Measurements from ENCODE around the gene SH3RF2. TPM values are rescaled to one million over a fixed set of nuclear protein-coding genes. Genes with fewer than 3 reads are reported as not detected.
"Not testable (repeated sequence)": the region's sequence is repeated elsewhere in the genome, so short reads cannot be mapped to it uniquely, and the experiment has no call there.

SH3RF2 gene
- total RNA-seq, 1 donor from 2014 or later: not detected

- TF ChIP-seq CTCF (IDR thresholded peaks at IDR 0.05; ENCODE audit: partially characterized antibody, unreplicated experiment): no peak
- Mint-ChIP-seq H3K4me3 (ENCODE audit: unreplicated experiment) (no peak overlapping the region), H3K27ac (ENCODE audit: unreplicated experiment) (no peak overlapping the region), H3K27me3 (ENCODE audit: unreplicated experiment) (no peaks in the 10 kb centered on the region), H3K36me3 (ENCODE audit: unreplicated experiment) (no peaks in the 10 kb centered on the region), H3K4me1 (ENCODE audit: low read depth, unreplicated experiment) (no peaks in the 10 kb centered on the region), H3K9me3 (ENCODE audit: unreplicated experiment) (peaks cover 1% of the 10 kb centered on the region)
- DNase-seq: no peak
These were observed 24.6 kb downstream of the SH3RF2 start for GRCh38 chr5:145960848-145961600.

- Mint-ChIP-seq H3K27ac (ENCODE audit: unreplicated experiment) (no peak overlapping the region), H3K4me3 (ENCODE audit: unreplicated experiment) (no peak overlapping the region), H3K27me3 (ENCODE audit: unreplicated experiment) (no peaks in the 10 kb centered on the region), H3K9me3 (ENCODE audit: unreplicated experiment) (peaks cover 1% of the 10 kb centered on the region), H3K4me1 (ENCODE audit: low read depth, unreplicated experiment) (no peaks in the 10 kb centered on the region), H3K36me3 (ENCODE audit: unreplicated experiment) (no peaks in the 10 kb centered on the region)
- TF ChIP-seq CTCF (IDR thresholded peaks at IDR 0.05; ENCODE audit: partially characterized antibody, unreplicated experiment): no peak
- DNase-seq: no peak
These were observed 25.6 kb downstream of the SH3RF2 start for GRCh38 chr5:145962001-145962400.

GRCh38 chr5:145964008-145964407, 27.6 kb downstream of the SH3RF2 start:
- H3K4me3 Mint-ChIP-seq (ENCODE audit: unreplicated experiment); H3K4me1 Mint-ChIP-seq (ENCODE audit: low read depth, unreplicated experiment); H3K27ac Mint-ChIP-seq (ENCODE audit: unreplicated experiment); H3K27me3 Mint-ChIP-seq (ENCODE audit: unreplicated experiment); DNase-seq; H3K36me3 Mint-ChIP-seq (ENCODE audit: unreplicated experiment); H3K9me3 Mint-ChIP-seq (ENCODE audit: unreplicated experiment): not testable (repeated sequence)

GRCh38 chr5:145965804-145966203, 29.4 kb downstream of the SH3RF2 start:
- Mint-ChIP-seq H3K4me3 (ENCODE audit: unreplicated experiment) (no peak overlapping the region), H3K4me1 (ENCODE audit: low read depth, unreplicated experiment) (no peaks in the 10 kb centered on the region), H3K27me3 (ENCODE audit: unreplicated experiment) (no peaks in the 10 kb centered on the region), H3K27ac (ENCODE audit: unreplicated experiment) (no peak overlapping the region), H3K9me3 (ENCODE audit: unreplicated experiment) (peaks cover 1% of the 10 kb centered on the region), H3K36me3 (ENCODE audit: unreplicated experiment) (no peaks in the 10 kb centered on the region)
- TF ChIP-seq CTCF (IDR thresholded peaks at IDR 0.05; ENCODE audit: partially characterized antibody, unreplicated experiment): no peak
- DNase-seq: no peak

- H3K27me3 Mint-ChIP-seq (ENCODE audit: unreplicated experiment): no peaks in the 10 kb centered on the region
- H3K9me3 Mint-ChIP-seq (ENCODE audit: unreplicated experiment): peaks cover 1% of the 10 kb centered on the region
- H3K4me1 Mint-ChIP-seq (ENCODE audit: low read depth, unreplicated experiment): no peaks in the 10 kb centered on the region
These were observed 30.9 kb downstream of the SH3RF2 start for GRCh38 chr5:145967296-145967695.

More at GRCh38 chr5:145967296-145967695, 30.9 kb downstream of the SH3RF2 start:
- Mint-ChIP-seq H3K36me3 (ENCODE audit: unreplicated experiment) (no peaks in the 10 kb centered on the region), H3K27ac (ENCODE audit: unreplicated experiment) (no peak overlapping the region), H3K4me3 (ENCODE audit: unreplicated experiment) (no peak overlapping the region)
- TF ChIP-seq CTCF (IDR thresholded peaks at IDR 0.05; ENCODE audit: partially characterized antibody, unreplicated experiment): no peak
- DNase-seq: no peak

Data from glutamatergic neuron (in vitro differentiated cells).